Mesendoderm (in vitro differentiated cells): ENCODE measurements around the gene OR2A1.
"Not testable (repeated sequence)": the region's sequence is repeated elsewhere in the genome, so short reads cannot be mapped to it uniquely, and the experiment has no call there.

Experiments used
- DNase-seq: peaks from one replicate; pipeline ENCODE4 v3.0.0; 2013
- H2AK5ac ChIP-seq: 2 replicates; pipeline ENCODE4 v1.6.1; 2013; ENCODE audit warnings: low read length, inconsistent platforms
- H2BK120ac ChIP-seq: 2 replicates; pipeline ENCODE4 v1.6.1; 2013; ENCODE audit warnings: low read depth, mild to moderate bottlenecking, low read length, moderate library complexity, mixed read lengths
- H2BK15ac ChIP-seq: replicated peaks from 2 replicates; pipeline ENCODE4 v1.6.1; 2013; ENCODE audit warnings: low read depth, mild to moderate bottlenecking, moderate library complexity
- H2BK5ac ChIP-seq: 2 replicates; pipeline ENCODE4 v1.6.1; 2013; ENCODE audit warnings: low read length, inconsistent platforms
- H3K18ac ChIP-seq: 2 replicates; pipeline ENCODE4 v1.6.1; 2013; ENCODE audit warnings: mild to moderate bottlenecking, low read length, mixed read lengths
- H3K23ac ChIP-seq: one replicate; pipeline ENCODE4 v1.6.1; 2013; ENCODE audit warnings: low read length
- H3K27ac ChIP-seq: 2 replicates; pipeline ENCODE4 v1.5.1; 2013; ENCODE audit warnings: low read depth, mild to moderate bottlenecking, inconsistent platforms, low read length, moderate library complexity
- H3K27me3 ChIP-seq: 2 replicates; pipeline ENCODE4 v1.6.1; 2013; ENCODE audit warnings: low read length, control low read depth, mild to moderate bottlenecking, inconsistent platforms; ENCODE audit not compliant: insufficient read depth, poor library complexity
- H3K36me3 ChIP-seq: 2 replicates; pipeline ENCODE4 v1.6.1; 2013; ENCODE audit warnings: low read length, inconsistent platforms; ENCODE audit not compliant: control insufficient read depth, insufficient read depth
- H3K4ac ChIP-seq: one replicate; pipeline ENCODE4 v1.6.1; 2013; ENCODE audit warnings: low read depth, mild to moderate bottlenecking, low read length, moderate library complexity
- H3K4me1 ChIP-seq: 2 replicates; pipeline ENCODE4 v1.6.1; 2013; ENCODE audit warnings: low read depth, low read length, inconsistent platforms; ENCODE audit not compliant: control insufficient read depth
- H3K4me2 ChIP-seq: 2 replicates; pipeline ENCODE4 v1.6.1; 2013; ENCODE audit warnings: low read length
- H3K4me3 ChIP-seq: 2 replicates; pipeline ENCODE4 v1.5.1; 2013; ENCODE audit warnings: mild to moderate bottlenecking, low read length
- H3K56ac ChIP-seq: one replicate; pipeline ENCODE4 v1.6.1; 2013; ENCODE audit warnings: low read length
- H3K79me1 ChIP-seq: 2 replicates; pipeline ENCODE4 v1.6.1; 2013; ENCODE audit warnings: low read length, inconsistent platforms
- H3K79me2 ChIP-seq: 2 replicates; pipeline ENCODE4 v1.6.1; 2013; ENCODE audit warnings: mild to moderate bottlenecking, low read length; ENCODE audit not compliant: control insufficient read depth, insufficient read depth
- H3K9ac ChIP-seq: 2 replicates; pipeline ENCODE4 v1.6.1; 2013; ENCODE audit warnings: low read length, inconsistent platforms
- H4K5ac ChIP-seq: one replicate; pipeline ENCODE4 v1.6.1; 2013; ENCODE audit warnings: low read length
- H4K8ac ChIP-seq: one replicate; pipeline ENCODE4 v1.6.1; 2013; ENCODE audit warnings: low read depth, mild to moderate bottlenecking, control low read depth, low read length, moderate library complexity
- WGBS: extraction: QIAGEN DNeasy Blood & Tissue Kit; methylation state at CpG from one replicate; pipeline ENCODE4 v1.1.7; 2013; ENCODE audit warnings: low lambda C conversion rate, missing lambda C conversion rate; ENCODE audit not compliant: insufficient coverage; ENCODE audit errors: extremely low coverage; 5-methylcytosine and 5-hydroxymethylcytosine counted together

Gene OR2A1

DNA sequence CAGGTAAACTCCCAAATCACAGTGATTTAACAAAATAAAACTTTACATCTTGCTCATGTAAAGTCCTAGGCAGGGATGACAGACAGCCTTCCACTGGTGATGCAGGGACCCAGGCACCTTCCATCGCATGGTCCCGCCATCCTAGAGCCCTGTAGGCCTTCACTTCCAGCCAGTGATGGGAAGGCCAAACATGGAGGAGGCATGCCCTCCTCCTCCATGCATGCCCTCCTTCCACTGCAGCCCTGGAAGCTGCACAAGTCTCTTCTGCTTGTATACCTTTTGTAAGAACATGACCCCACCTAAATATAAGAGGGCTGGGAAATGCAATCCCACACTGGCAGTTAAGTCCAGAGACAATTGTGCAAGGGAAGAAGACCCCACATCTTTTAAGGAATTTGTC, 2.5 kb upstream of the OR2A1 start:
- H2BK15ac ChIP-seq, H3K4me1 ChIP-seq, H3K4me3 ChIP-seq, H3K9ac ChIP-seq, H3K56ac ChIP-seq, H2AK5ac ChIP-seq, H3K23ac ChIP-seq, H3K4ac ChIP-seq, DNase-seq, H3K18ac ChIP-seq, H4K5ac ChIP-seq, H3K36me3 ChIP-seq, H2BK120ac ChIP-seq, H4K8ac ChIP-seq, H3K79me2 ChIP-seq, H3K27me3 ChIP-seq, H3K27ac ChIP-seq, H3K79me1 ChIP-seq, H2BK5ac ChIP-seq, H3K4me2 ChIP-seq: not testable (repeated sequence)
- WGBS = no CpG with 5 or more reads among the region's 2 CpGs

DNA sequence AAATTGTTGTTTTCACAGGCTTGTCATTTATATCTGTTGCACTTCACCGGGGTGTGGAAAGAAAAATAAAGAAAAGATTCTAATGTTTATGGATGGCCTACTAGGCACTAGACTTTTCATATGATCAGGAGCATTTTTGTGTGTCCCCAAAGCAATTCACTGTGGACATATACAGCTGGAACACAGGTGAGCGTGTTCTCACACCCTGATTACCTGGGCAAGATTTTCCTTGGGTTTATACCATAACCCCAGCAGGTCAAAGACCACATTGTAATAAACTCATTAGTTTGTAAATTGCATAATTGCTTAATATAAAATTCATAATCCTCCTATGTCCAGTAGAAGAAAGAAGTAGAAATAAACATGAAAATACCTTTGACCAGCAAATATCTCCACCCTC, 1.0 kb upstream of the OR2A1 start:
- not testable (repeated sequence) for H2BK120ac ChIP-seq, H2BK5ac ChIP-seq, H3K79me2 ChIP-seq, DNase-seq, H3K4me3 ChIP-seq, H3K18ac ChIP-seq, H3K23ac ChIP-seq, H4K8ac ChIP-seq, H3K79me1 ChIP-seq, H2AK5ac ChIP-seq, H3K9ac ChIP-seq, H3K4me2 ChIP-seq, H3K27me3 ChIP-seq, H4K5ac ChIP-seq, H3K4me1 ChIP-seq, H2BK15ac ChIP-seq, H3K27ac ChIP-seq, H3K56ac ChIP-seq, H3K36me3 ChIP-seq, H3K4ac ChIP-seq
- no CpG with 5 or more reads among the region's 2 CpGs for WGBS

DNA sequence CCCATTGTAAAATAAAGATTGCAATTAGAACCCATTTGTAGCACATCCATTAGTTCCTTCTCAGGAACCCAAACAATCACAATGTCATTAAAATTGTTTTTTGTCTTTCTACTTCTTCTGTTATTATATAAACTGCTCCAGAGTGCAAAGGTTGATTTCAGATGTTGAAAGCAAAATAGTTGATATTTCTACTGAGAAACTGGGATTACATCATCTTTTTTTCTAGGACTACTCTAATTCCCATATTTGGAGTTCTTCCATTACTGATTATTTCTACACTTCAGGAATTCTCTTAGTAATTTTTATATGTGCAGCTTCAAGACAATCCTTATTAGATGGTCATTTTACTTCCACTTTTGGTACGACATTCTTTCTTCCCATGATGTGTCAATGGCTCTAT, 5.3 kb downstream of the OR2A1 start:
- not testable (repeated sequence) for H3K4me1 ChIP-seq, H3K9ac ChIP-seq, H4K5ac ChIP-seq, H3K27ac ChIP-seq, H2AK5ac ChIP-seq, H4K8ac ChIP-seq, H3K4ac ChIP-seq, H3K18ac ChIP-seq, H3K79me2 ChIP-seq, H3K56ac ChIP-seq, H3K36me3 ChIP-seq, H3K79me1 ChIP-seq, H2BK5ac ChIP-seq, H2BK120ac ChIP-seq, H2BK15ac ChIP-seq, DNase-seq, H3K4me3 ChIP-seq, H3K27me3 ChIP-seq, H3K23ac ChIP-seq, H3K4me2 ChIP-seq
- no CpG with 5 or more reads among the region's 1 CpG for WGBS

DNA sequence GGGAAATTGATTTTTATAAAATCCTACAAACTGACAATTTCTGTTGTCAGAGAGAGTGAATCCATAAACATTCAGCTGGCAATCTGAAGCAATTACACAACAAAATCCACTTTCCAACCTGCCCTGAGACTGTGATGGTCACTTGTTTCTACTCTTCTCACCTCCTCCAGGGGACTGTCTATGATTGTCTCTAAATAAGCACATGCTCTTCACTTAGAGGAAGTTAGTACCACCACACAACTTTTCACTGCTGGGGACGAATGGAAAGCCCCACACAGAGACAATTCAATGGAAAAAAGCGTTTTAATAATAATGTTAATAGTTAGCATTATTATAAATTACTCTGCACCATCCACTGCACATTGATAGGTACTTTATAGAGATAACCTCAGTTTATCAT, 7.3 kb downstream of the OR2A1 start:
- H3K79me1 ChIP-seq, H3K4me2 ChIP-seq, H3K27me3 ChIP-seq, H3K27ac ChIP-seq, H3K23ac ChIP-seq, H3K4me1 ChIP-seq, H3K9ac ChIP-seq, H3K56ac ChIP-seq, H2BK120ac ChIP-seq, H4K5ac ChIP-seq, H3K4me3 ChIP-seq, H2AK5ac ChIP-seq, DNase-seq, H2BK15ac ChIP-seq, H3K4ac ChIP-seq, H2BK5ac ChIP-seq, H3K36me3 ChIP-seq, H3K18ac ChIP-seq, H4K8ac ChIP-seq, H3K79me2 ChIP-seq: not testable (repeated sequence)
- no CpG with 5 or more reads among the region's 2 CpGs for WGBS

DNA sequence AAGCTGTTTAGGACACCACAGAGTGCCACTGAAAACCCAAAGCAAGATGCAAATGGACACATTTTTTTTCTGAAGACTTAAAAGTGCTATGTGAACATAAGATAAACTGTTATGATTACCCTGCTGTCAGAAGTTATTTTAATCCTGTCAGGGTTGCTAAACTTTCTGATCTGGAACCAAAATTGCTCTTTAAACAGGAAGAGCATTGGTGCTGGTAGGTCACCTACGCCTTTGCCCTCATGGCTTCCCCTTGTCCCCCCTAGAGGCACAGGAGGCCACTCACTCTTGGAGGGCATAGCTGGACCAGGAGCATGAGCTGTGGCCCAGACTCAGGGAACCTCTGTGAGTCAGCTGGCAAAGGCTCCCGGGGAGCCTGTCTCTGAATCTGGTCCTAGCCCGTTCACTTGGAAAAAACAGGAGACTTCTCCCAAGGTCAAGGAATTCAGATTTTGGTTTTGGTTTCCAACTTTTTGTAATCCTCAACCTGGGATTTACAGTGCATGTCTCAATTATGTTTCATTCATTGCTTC, 9.5 kb downstream of the OR2A1 start:
- no CpG with 5 or more reads among the region's 3 CpGs for WGBS
- H2BK120ac ChIP-seq, H3K36me3 ChIP-seq, H3K79me1 ChIP-seq, H3K4me3 ChIP-seq, H3K27me3 ChIP-seq, H3K4me1 ChIP-seq, H2BK5ac ChIP-seq, H3K4me2 ChIP-seq, H2AK5ac ChIP-seq, H3K79me2 ChIP-seq, H4K8ac ChIP-seq, H2BK15ac ChIP-seq, H3K4ac ChIP-seq, H3K9ac ChIP-seq, H3K27ac ChIP-seq, H3K56ac ChIP-seq, H3K18ac ChIP-seq, H4K5ac ChIP-seq, H3K23ac ChIP-seq, DNase-seq: not testable (repeated sequence)

DNA sequence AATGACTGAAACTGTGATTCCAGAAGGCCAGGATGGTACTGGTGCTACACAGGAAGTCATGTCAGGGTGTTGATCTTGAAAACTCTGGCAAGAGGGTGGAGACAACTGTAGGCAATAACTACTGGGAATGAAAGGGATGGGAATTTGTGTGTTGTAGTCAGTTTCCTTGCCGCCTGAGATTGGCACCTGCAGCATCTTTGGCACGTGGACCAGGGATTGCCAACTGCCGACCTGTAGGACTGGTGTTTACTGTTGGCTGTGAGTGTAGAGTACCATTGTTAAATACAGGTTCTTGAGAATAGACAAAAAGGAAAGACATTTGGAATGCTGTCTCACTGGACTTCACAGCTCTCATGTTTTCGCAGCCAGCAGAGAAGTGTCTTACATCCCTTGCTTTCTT, 11.1 kb downstream of the OR2A1 start:
- WGBS = no CpG with 5 or more reads among the region's 4 CpGs

More for the DNA sequence above, 11.1 kb downstream of the OR2A1 start:
- not testable (repeated sequence) for H2AK5ac ChIP-seq, H3K4me1 ChIP-seq, H3K4ac ChIP-seq, H4K8ac ChIP-seq, H3K9ac ChIP-seq, H3K23ac ChIP-seq, H3K79me1 ChIP-seq, H3K27me3 ChIP-seq, H3K36me3 ChIP-seq, DNase-seq, H3K4me3 ChIP-seq, H3K56ac ChIP-seq, H3K4me2 ChIP-seq, H2BK15ac ChIP-seq, H2BK120ac ChIP-seq, H3K27ac ChIP-seq, H3K79me2 ChIP-seq, H4K5ac ChIP-seq, H2BK5ac ChIP-seq, H3K18ac ChIP-seq
